Hepatocyte (in vitro differentiated cells): Measurements from ENCODE around the gene CYTH1. TPM values are rescaled to one million over a fixed set of nuclear protein-coding genes. Genes with fewer than 3 reads are reported as not detected.

Source experiments
- DNase-seq: peaks from one replicate; pipeline ENCODE4 v3.0.0-alpha.2; 2016; ENCODE audit warnings: low spot score
- H2AFZ ChIP-seq: fragments of 200-600 bp; sonication (generic); 2 replicates; pipeline ENCODE4 v1.6.0; 2016; ENCODE audit warnings: antibody characterized with exemption, mild to moderate bottlenecking
- H3K27ac ChIP-seq: fragments of 200-600 bp; sonication (generic); 2 replicates; pipeline ENCODE4 v1.5.1; 2016; ENCODE audit warnings: mild to moderate bottlenecking
- H3K27me3 ChIP-seq: fragments of 200-600 bp; sonication (generic); 2 replicates; pipeline ENCODE4 v1.6.1; 2016
- H3K36me3 ChIP-seq: fragments of 200-600 bp; sonication (generic); replicated peaks from 2 replicates; pipeline ENCODE4 v1.5.1; 2016; ENCODE audit warnings: low read depth; ENCODE audit not compliant: insufficient read depth
- H3K4me1 ChIP-seq: fragments of 200-600 bp; sonication (generic); 2 replicates; pipeline ENCODE4 v1.5.1; 2016; ENCODE audit warnings: mild to moderate bottlenecking, moderate library complexity; ENCODE audit not compliant: insufficient read depth
- H3K4me2 ChIP-seq: fragments of 200-600 bp; sonication (generic); 2 replicates; pipeline ENCODE4 v1.6.0; 2016
- H3K4me3 ChIP-seq: fragments of 200-600 bp; sonication (generic); 2 replicates; pipeline ENCODE4 v1.5.1; 2016; ENCODE audit warnings: mild to moderate bottlenecking
- H3K79me2 ChIP-seq: fragments of 200-600 bp; sonication (generic); 2 replicates; pipeline ENCODE4 v1.6.0; 2017; ENCODE audit warnings: mild to moderate bottlenecking
- H3K9me2 ChIP-seq: fragments of 200-600 bp; sonication (generic); replicated peaks from 2 replicates; pipeline ENCODE4 v1.6.0; 2017; ENCODE audit warnings: mild to moderate bottlenecking; ENCODE audit not compliant: insufficient read depth
- H3K9me3 ChIP-seq: fragments of 200-600 bp; sonication (generic); 2 replicates; pipeline ENCODE4 v1.5.1; 2016; ENCODE audit warnings: low read depth, mild to moderate bottlenecking
- H4K20me1 ChIP-seq: fragments of 200-600 bp; sonication (generic); 2 replicates; pipeline ENCODE4 v1.6.0; 2016; ENCODE audit warnings: mild to moderate bottlenecking; ENCODE audit not compliant: insufficient read depth, poor library complexity, severe bottlenecking
- EZH2 ChIP-seq: fragments of 200-600 bp; sonication (generic); IDR thresholded peaks from 2 replicates; pipeline ENCODE4 v1.6.1; 2016; ENCODE audit warnings: antibody characterized with exemption, mild to moderate bottlenecking, borderline replicate concordance
- EZH2phosphoT487 ChIP-seq: fragments of 200-600 bp; sonication (generic); IDR thresholded peaks from one replicate; pipeline ENCODE4 v1.6.1; 2018; ENCODE audit warnings: antibody characterized with exemption, mild to moderate bottlenecking, low read depth, moderate library complexity; ENCODE audit not compliant: unreplicated experiment, severe bottlenecking
- WGBS: methylation state at CpG from one replicate; pipeline ENCODE4 v1.1.6; 2016; ENCODE audit warnings: low lambda C conversion rate; ENCODE audit errors: missing lambda C conversion rate; 5-methylcytosine and 5-hydroxymethylcytosine counted together
- polyA plus RNA-seq: library from polyadenylated mRNA; unstranded; fragments of >200 nt; fragmentation: Nextera tagmentation; extraction: Ambion mirVana; gene quantifications from 2 replicates; pipeline ENCODE4 v1.2.1, GENCODE V29; 2016
- total RNA-seq: library from RNA; depleted of rRNA; stranded (reverse); fragments of >200 nt; gene quantifications from 2 replicates; pipeline ENCODE4 v1.2.3, GENCODE V29; 2014
- TF ChIP-seq, protein P1 (sequence below): fragments of 200-600 bp; sonication (generic); IDR thresholded peaks from 2 replicates; pipeline ENCODE4 v1.5.1; 2016; ENCODE audit warnings: antibody characterized with exemption, mild to moderate bottlenecking; ENCODE audit not compliant: poor library complexity

Gene CYTH1
- total and polyA plus RNA-seq, 2 experiments from 2014 or later: 38.5 to 44.4 TPM

DNA sequence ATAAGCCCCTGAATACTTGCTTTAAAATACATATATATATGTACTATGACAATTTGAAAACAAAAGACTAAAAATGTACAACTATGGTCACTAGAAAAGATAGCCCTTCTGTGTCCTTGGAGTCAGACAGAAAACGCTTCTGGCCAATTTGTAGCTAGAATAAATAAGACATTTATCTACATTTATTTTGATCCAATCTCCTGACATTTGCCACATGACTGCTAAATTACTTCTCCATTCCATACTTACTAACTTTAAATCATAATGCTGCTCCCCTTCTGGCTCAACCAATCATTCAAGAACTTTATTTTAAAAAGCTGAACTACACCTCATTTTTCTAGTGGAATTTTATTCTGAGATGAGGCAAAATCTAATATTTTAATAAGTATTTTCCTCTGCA, 65.8 kb downstream of the CYTH1 start:
- DNase-seq: no peak
- Histone ChIP-seq H2AFZ (no peak overlapping the region), H3K9me2 (no peaks in the 10 kb centered on the region), H3K4me2 (no peak overlapping the region), H3K36me3 (no peaks in the 10 kb centered on the region), H4K20me1 (peaks cover 92% of the 10 kb centered on the region), H3K79me2 (peaks cover 96% of the 10 kb centered on the region), H3K9me3 (no peaks in the 10 kb centered on the region), H3K4me1 (peaks cover 36% of the 10 kb centered on the region), H3K27ac (no peak overlapping the region), H3K4me3 (no peak overlapping the region), H3K27me3 (no peaks in the 10 kb centered on the region)
- WGBS: 91% methylated on average over 1 of the region's 1 CpG
- TF ChIP-seq, protein P1, sequence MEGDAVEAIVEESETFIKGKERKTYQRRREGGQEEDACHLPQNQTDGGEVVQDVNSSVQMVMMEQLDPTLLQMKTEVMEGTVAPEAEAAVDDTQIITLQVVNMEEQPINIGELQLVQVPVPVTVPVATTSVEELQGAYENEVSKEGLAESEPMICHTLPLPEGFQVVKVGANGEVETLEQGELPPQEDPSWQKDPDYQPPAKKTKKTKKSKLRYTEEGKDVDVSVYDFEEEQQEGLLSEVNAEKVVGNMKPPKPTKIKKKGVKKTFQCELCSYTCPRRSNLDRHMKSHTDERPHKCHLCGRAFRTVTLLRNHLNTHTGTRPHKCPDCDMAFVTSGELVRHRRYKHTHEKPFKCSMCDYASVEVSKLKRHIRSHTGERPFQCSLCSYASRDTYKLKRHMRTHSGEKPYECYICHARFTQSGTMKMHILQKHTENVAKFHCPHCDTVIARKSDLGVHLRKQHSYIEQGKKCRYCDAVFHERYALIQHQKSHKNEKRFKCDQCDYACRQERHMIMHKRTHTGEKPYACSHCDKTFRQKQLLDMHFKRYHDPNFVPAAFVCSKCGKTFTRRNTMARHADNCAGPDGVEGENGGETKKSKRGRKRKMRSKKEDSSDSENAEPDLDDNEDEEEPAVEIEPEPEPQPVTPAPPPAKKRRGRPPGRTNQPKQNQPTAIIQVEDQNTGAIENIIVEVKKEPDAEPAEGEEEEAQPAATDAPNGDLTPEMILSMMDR: no peak
- TF ChIP-seq EZH2phosphoT487: no peak
- no peak for TF ChIP-seq EZH2

DNA sequence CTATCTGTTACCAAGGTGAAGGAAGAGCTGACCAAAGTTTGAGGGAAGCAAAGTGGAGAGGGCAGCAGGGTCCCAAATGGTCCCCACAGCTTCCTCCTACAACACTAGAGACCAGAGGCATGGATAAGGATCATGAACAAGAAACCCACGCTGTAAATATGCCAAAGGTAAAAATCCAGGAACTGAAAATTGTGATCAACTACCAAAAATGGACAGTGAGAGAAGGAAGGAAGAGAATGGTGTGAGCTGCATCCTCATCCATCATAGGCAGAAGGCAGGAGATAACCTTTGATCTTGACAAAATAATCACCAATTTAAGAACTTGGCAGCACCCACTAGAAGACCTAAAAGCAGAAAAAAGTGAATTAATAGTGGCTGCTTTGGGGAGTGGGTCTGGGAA, 66.2 kb downstream of the CYTH1 start:
- H3K4me2 ChIP-seq: no peak overlapping the region
- no peak overlapping the region for H3K4me3 ChIP-seq
- H3K79me2 ChIP-seq: peaks cover 96% of the 10 kb centered on the region
- H4K20me1 ChIP-seq: peaks cover 91% of the 10 kb centered on the region
- no peak overlapping the region for H2AFZ ChIP-seq
- no peak overlapping the region for H3K27ac ChIP-seq
- peaks cover 36% of the 10 kb centered on the region for H3K4me1 ChIP-seq
- no peaks in the 10 kb centered on the region for H3K27me3 ChIP-seq
- H3K9me2 ChIP-seq: no peaks in the 10 kb centered on the region
- no peaks in the 10 kb centered on the region for H3K36me3 ChIP-seq
- no peaks in the 10 kb centered on the region for H3K9me3 ChIP-seq
- no peak for TF ChIP-seq EZH2phosphoT487
- no peak for TF ChIP-seq EZH2
- TF ChIP-seq, protein P1: no peak
- no peak for DNase-seq
- 93% methylated on average over 1 of the region's 1 CpG for WGBS

DNA sequence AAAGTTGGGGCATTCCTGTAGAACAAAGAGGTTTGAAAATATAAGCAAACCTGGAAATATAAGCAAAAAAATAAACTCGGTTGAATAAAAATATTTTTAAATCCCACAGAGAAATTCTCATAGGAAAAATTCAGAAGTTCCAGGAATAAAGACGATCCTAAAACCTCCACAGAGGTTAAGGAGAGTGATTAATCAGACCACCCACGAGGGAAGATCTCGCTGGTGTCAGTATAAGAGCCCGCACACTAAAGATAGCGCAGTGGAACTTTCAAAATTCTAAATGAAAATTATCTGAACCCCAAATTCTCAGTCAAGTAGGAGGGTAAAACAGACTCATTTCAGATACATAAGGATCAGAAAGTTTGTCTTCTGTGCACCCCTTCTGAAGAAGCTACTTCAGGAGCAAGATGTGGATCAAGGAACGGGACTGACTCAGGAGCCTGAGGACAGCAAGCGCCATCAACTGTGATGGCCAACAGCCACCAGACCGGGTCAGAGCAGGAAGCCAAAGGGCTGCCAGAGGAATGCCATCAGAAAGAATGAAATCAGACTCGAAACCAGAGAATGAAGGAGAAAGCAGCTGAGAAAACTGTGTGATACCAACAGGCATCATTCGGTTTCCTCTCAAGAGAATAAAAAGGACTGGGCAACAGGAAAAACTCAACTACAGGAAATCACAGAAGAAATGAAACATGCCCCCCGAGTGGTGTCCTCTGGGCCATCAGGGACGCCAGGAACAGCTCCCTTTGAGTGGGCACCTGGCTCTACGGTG, 66.9 kb downstream of the CYTH1 start:
- no peak overlapping the region for H3K27ac ChIP-seq

More for the DNA sequence above, 66.9 kb downstream of the CYTH1 start:
- no peaks in the 10 kb centered on the region for H3K27me3 ChIP-seq
- H2AFZ ChIP-seq: no peak overlapping the region
- no peaks in the 10 kb centered on the region for H3K9me2 ChIP-seq
- TF ChIP-seq, protein P1: no peak
- no peak for TF ChIP-seq EZH2
- TF ChIP-seq EZH2phosphoT487: no peak
- peaks cover 96% of the 10 kb centered on the region for H3K79me2 ChIP-seq
- peaks cover 35% of the 10 kb centered on the region for H3K4me1 ChIP-seq
- H3K36me3 ChIP-seq: no peaks in the 10 kb centered on the region
- H4K20me1 ChIP-seq: peaks cover 91% of the 10 kb centered on the region
- H3K4me3 ChIP-seq: no peak overlapping the region
- H3K9me3 ChIP-seq: no peaks in the 10 kb centered on the region
- no peak for DNase-seq
- H3K4me2 ChIP-seq: no peak overlapping the region
- WGBS: 91% methylated on average over 14 of the region's 14 CpGs
